ENCODE data around the gene LRRC8A.

DNA sequence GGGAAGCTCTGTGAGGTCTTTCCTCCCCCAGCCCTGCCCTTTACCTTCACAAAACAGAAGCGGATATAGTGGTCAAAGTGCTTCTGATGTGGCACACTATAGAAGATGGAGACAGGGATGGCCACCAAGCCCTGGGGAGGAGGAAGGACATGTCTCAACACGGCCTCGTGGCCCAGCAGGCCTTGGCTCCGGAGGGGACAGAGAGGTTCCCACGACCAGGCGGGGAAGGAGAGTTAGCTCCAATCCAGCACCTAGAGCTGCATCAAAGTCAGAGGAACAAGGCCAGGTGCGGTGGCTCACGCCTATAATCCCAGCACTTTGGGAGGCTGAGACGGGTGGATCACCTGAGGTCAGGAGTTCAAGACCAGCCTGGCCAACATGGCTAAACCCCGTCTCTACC lies 48.2 kb upstream of the LRRC8A start:
- TF ChIP-seq, protein P1, sequence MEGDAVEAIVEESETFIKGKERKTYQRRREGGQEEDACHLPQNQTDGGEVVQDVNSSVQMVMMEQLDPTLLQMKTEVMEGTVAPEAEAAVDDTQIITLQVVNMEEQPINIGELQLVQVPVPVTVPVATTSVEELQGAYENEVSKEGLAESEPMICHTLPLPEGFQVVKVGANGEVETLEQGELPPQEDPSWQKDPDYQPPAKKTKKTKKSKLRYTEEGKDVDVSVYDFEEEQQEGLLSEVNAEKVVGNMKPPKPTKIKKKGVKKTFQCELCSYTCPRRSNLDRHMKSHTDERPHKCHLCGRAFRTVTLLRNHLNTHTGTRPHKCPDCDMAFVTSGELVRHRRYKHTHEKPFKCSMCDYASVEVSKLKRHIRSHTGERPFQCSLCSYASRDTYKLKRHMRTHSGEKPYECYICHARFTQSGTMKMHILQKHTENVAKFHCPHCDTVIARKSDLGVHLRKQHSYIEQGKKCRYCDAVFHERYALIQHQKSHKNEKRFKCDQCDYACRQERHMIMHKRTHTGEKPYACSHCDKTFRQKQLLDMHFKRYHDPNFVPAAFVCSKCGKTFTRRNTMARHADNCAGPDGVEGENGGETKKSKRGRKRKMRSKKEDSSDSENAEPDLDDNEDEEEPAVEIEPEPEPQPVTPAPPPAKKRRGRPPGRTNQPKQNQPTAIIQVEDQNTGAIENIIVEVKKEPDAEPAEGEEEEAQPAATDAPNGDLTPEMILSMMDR (IDR thresholded peaks at IDR 0.05; ENCODE audit: low read depth, low read length), result no peak
- no peak for TF ChIP-seq EZH2phosphoT487 (IDR thresholded peaks at IDR 0.05; ENCODE audit: low read depth)

All from OCI-LY3 (cell line).